Hepatocyte (in vitro differentiated cells): ENCODE data around the gene AFAP1. TPM values are rescaled to one million over a fixed set of nuclear protein-coding genes. Genes with fewer than 3 reads are reported as not detected.

ENCODE experiments used
- DNase-seq: peaks from one replicate; pipeline ENCODE4 v3.0.0-alpha.2; 2016; ENCODE audit warnings: low spot score
- H2AFZ ChIP-seq: fragments of 200-600 bp; sonication (generic); 2 replicates; pipeline ENCODE4 v1.6.0; 2016; ENCODE audit warnings: antibody characterized with exemption, mild to moderate bottlenecking
- H3K27ac ChIP-seq: fragments of 200-600 bp; sonication (generic); 2 replicates; pipeline ENCODE4 v1.5.1; 2016; ENCODE audit warnings: mild to moderate bottlenecking
- H3K27me3 ChIP-seq: fragments of 200-600 bp; sonication (generic); 2 replicates; pipeline ENCODE4 v1.6.1; 2016
- H3K36me3 ChIP-seq: fragments of 200-600 bp; sonication (generic); replicated peaks from 2 replicates; pipeline ENCODE4 v1.5.1; 2016; ENCODE audit warnings: low read depth; ENCODE audit not compliant: insufficient read depth
- H3K4me1 ChIP-seq: fragments of 200-600 bp; sonication (generic); 2 replicates; pipeline ENCODE4 v1.5.1; 2016; ENCODE audit warnings: mild to moderate bottlenecking, moderate library complexity; ENCODE audit not compliant: insufficient read depth
- H3K4me2 ChIP-seq: fragments of 200-600 bp; sonication (generic); 2 replicates; pipeline ENCODE4 v1.6.0; 2016
- H3K4me3 ChIP-seq: fragments of 200-600 bp; sonication (generic); 2 replicates; pipeline ENCODE4 v1.5.1; 2016; ENCODE audit warnings: mild to moderate bottlenecking
- H3K79me2 ChIP-seq: fragments of 200-600 bp; sonication (generic); 2 replicates; pipeline ENCODE4 v1.6.0; 2017; ENCODE audit warnings: mild to moderate bottlenecking
- H3K9me2 ChIP-seq: fragments of 200-600 bp; sonication (generic); replicated peaks from 2 replicates; pipeline ENCODE4 v1.6.0; 2017; ENCODE audit warnings: mild to moderate bottlenecking; ENCODE audit not compliant: insufficient read depth
- H3K9me3 ChIP-seq: fragments of 200-600 bp; sonication (generic); 2 replicates; pipeline ENCODE4 v1.5.1; 2016; ENCODE audit warnings: low read depth, mild to moderate bottlenecking
- H4K20me1 ChIP-seq: fragments of 200-600 bp; sonication (generic); 2 replicates; pipeline ENCODE4 v1.6.0; 2016; ENCODE audit warnings: mild to moderate bottlenecking; ENCODE audit not compliant: insufficient read depth, poor library complexity, severe bottlenecking
- CTCF ChIP-seq: fragments of 200-600 bp; sonication (generic); IDR thresholded peaks from 2 replicates; pipeline ENCODE4 v1.5.1; 2016; ENCODE audit warnings: antibody characterized with exemption, mild to moderate bottlenecking; ENCODE audit not compliant: poor library complexity
- EZH2 ChIP-seq: fragments of 200-600 bp; sonication (generic); IDR thresholded peaks from 2 replicates; pipeline ENCODE4 v1.6.1; 2016; ENCODE audit warnings: antibody characterized with exemption, mild to moderate bottlenecking, borderline replicate concordance
- EZH2phosphoT487 ChIP-seq: fragments of 200-600 bp; sonication (generic); IDR thresholded peaks from one replicate; pipeline ENCODE4 v1.6.1; 2018; ENCODE audit warnings: antibody characterized with exemption, mild to moderate bottlenecking, low read depth, moderate library complexity; ENCODE audit not compliant: unreplicated experiment, severe bottlenecking
- WGBS: methylation state at CpG from one replicate; pipeline ENCODE4 v1.1.6; 2016; ENCODE audit warnings: low lambda C conversion rate; ENCODE audit errors: missing lambda C conversion rate; 5-methylcytosine and 5-hydroxymethylcytosine counted together
- polyA plus RNA-seq: library from polyadenylated mRNA; unstranded; fragments of >200 nt; fragmentation: Nextera tagmentation; extraction: Ambion mirVana; gene quantifications from 2 replicates; pipeline ENCODE4 v1.2.1, GENCODE V29; 2016
- total RNA-seq: library from RNA; depleted of rRNA; stranded (reverse); fragments of >200 nt; gene quantifications from 2 replicates; pipeline ENCODE4 v1.2.3, GENCODE V29; 2014

Gene AFAP1
- total and polyA plus RNA-seq, 2 experiments from 2014 or later: 9.3 to 16.2 TPM

- Histone ChIP-seq H3K9me2 (no peaks in the 10 kb centered on the region), H3K4me3 (no peak overlapping the region), H3K4me1 (no peaks in the 10 kb centered on the region), H3K27ac (no peak overlapping the region), H2AFZ (no peak overlapping the region), H3K9me3 (no peaks in the 10 kb centered on the region), H3K36me3 (no peaks in the 10 kb centered on the region), H3K4me2 (no peak overlapping the region), H4K20me1 (no peaks in the 10 kb centered on the region), H3K79me2 (no peaks in the 10 kb centered on the region), H3K27me3 (no peaks in the 10 kb centered on the region)
- DNase-seq: no peak
- no peak for TF ChIP-seq CTCF
- TF ChIP-seq EZH2phosphoT487: no peak
- TF ChIP-seq EZH2: no peak
- WGBS: 88% methylated on average over 8 of the region's 8 CpGs
Measured at GRCh38 chr4:7735961-7736360, 203.7 kb downstream of the AFAP1 start.

GRCh38 chr4:7735395-7735794 lies 204.3 kb downstream of the AFAP1 start:
- no peak for DNase-seq
- Histone ChIP-seq H2AFZ (no peak overlapping the region), H3K79me2 (no peaks in the 10 kb centered on the region), H4K20me1 (no peaks in the 10 kb centered on the region), H3K4me2 (no peak overlapping the region), H3K9me3 (no peaks in the 10 kb centered on the region), H3K36me3 (no peaks in the 10 kb centered on the region), H3K4me1 (no peaks in the 10 kb centered on the region), H3K4me3 (no peak overlapping the region), H3K27ac (no peak overlapping the region), H3K27me3 (no peaks in the 10 kb centered on the region), H3K9me2 (no peaks in the 10 kb centered on the region)
- TF ChIP-seq CTCF: no peak
- TF ChIP-seq EZH2phosphoT487: no peak
- TF ChIP-seq EZH2: no peak
- 90% methylated on average over 5 of the region's 5 CpGs for WGBS

GRCh38 chr4:7734651-7735260 lies 204.9 kb downstream of the AFAP1 start:
- no peak overlapping the region for H2AFZ ChIP-seq
- H3K27ac ChIP-seq: no peak overlapping the region
- H3K36me3 ChIP-seq: no peaks in the 10 kb centered on the region
- no peak overlapping the region for H3K4me3 ChIP-seq
- H3K4me2 ChIP-seq: no peak overlapping the region
- no peaks in the 10 kb centered on the region for H3K27me3 ChIP-seq
- no peaks in the 10 kb centered on the region for H3K79me2 ChIP-seq
- H3K4me1 ChIP-seq: no peaks in the 10 kb centered on the region
- H3K9me2 ChIP-seq: no peaks in the 10 kb centered on the region
- H4K20me1 ChIP-seq: no peaks in the 10 kb centered on the region
- TF ChIP-seq EZH2 (no peak), CTCF (no peak), EZH2phosphoT487 (no peak)
- 72% methylated on average over 17 of the region's 20 CpGs for WGBS
- no peak for DNase-seq
- no peaks in the 10 kb centered on the region for H3K9me3 ChIP-seq
